ENCODE data around the gene PDZRN3. TPM values are rescaled to one million over a fixed set of nuclear protein-coding genes. Genes with fewer than 3 reads are reported as not detected.

The PDZRN3 gene
- total and polyA plus RNA-seq, 7 donors, result 2.5 to 39.3 (median 16.0) TPM

- TF ChIP-seq, protein P1, sequence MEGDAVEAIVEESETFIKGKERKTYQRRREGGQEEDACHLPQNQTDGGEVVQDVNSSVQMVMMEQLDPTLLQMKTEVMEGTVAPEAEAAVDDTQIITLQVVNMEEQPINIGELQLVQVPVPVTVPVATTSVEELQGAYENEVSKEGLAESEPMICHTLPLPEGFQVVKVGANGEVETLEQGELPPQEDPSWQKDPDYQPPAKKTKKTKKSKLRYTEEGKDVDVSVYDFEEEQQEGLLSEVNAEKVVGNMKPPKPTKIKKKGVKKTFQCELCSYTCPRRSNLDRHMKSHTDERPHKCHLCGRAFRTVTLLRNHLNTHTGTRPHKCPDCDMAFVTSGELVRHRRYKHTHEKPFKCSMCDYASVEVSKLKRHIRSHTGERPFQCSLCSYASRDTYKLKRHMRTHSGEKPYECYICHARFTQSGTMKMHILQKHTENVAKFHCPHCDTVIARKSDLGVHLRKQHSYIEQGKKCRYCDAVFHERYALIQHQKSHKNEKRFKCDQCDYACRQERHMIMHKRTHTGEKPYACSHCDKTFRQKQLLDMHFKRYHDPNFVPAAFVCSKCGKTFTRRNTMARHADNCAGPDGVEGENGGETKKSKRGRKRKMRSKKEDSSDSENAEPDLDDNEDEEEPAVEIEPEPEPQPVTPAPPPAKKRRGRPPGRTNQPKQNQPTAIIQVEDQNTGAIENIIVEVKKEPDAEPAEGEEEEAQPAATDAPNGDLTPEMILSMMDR (IDR thresholded peaks at IDR 0.05), result no peak
Observed at GRCh38 chr3:73473181-73473897, 151.4 kb downstream of the PDZRN3 start.

GRCh38 chr3:73471986-73472787 lies 152.6 kb downstream of the PDZRN3 start:
- no peak overlapping the region for H3K27ac ChIP-seq
- WGBS, 3 donors, result 71 to 77% (median 72%) methylated on average over 8 of the region's 8 CpGs
- no peak for ATAC-seq

More at GRCh38 chr3:73473181-73473897, 151.4 kb downstream of the PDZRN3 start:
- Histone ChIP-seq H3K4me3 (no peak overlapping the region), H3K27me3 (ENCODE audit: insufficient read depth in 3 of 3, low read length in 2 of 3) (no peaks in the 10 kb centered on the region), H3K4me1 (peaks cover 15% of the 10 kb centered on the region), H3K36me3 (ENCODE audit: insufficient read depth in 1 of 2, low read depth in 1 of 2) (no peaks in the 10 kb centered on the region), H3K27ac (no peak overlapping the region), H3K9me3 (no peaks in the 10 kb centered on the region)
- ATAC-seq, result peak in 2 of 4 donors; percentile 13 to 22
- no peak for DNase-seq
- 54 to 68% (median 55%) methylated on average over 5 of the region's 5 CpGs for WGBS, 3 donors
- intact Hi-C loops (cut with DNase I), result no loop called here

GRCh38 chr3:73470860-73471259 lies 153.9 kb downstream of the PDZRN3 start:
- Histone ChIP-seq H3K9me3 (no peaks in the 10 kb centered on the region), H3K4me1 (peaks cover 12% of the 10 kb centered on the region), H3K4me3 (no peak overlapping the region), H3K36me3 (ENCODE audit: insufficient read depth in 1 of 2, low read depth in 1 of 2) (no peaks in the 10 kb centered on the region), H3K27ac (no peak overlapping the region), H3K27me3 (ENCODE audit: insufficient read depth in 3 of 3, low read length in 2 of 3) (no peaks in the 10 kb centered on the region)
- no peak for DNase-seq
- WGBS, 3 donors, result 84 to 85% (median 84%) methylated on average over 4 of the region's 4 CpGs
- ATAC-seq, result no peak
- TF ChIP-seq, protein P1 (IDR thresholded peaks at IDR 0.05), result no peak
- intact Hi-C loops (cut with DNase I), result no loop called here

More at GRCh38 chr3:73471986-73472787, 152.6 kb downstream of the PDZRN3 start:
- Histone ChIP-seq H3K36me3 (ENCODE audit: insufficient read depth in 1 of 2, low read depth in 1 of 2) (no peaks in the 10 kb centered on the region), H3K4me3 (no peak overlapping the region), H3K4me1 (peaks cover 15% of the 10 kb centered on the region), H3K27me3 (ENCODE audit: insufficient read depth in 3 of 3, low read length in 2 of 3) (no peaks in the 10 kb centered on the region), H3K9me3 (no peaks in the 10 kb centered on the region)
- no peak for DNase-seq
- TF ChIP-seq, protein P1 (IDR thresholded peaks at IDR 0.05), result no peak
- intact Hi-C loops (cut with DNase I), result no loop called here

- 70 to 81% (median 78%) methylated on average over 9 of the region's 9 CpGs for WGBS, 3 donors
- no peak overlapping the region for H3K4me3 ChIP-seq
- ATAC-seq, result no peak
- intact Hi-C loops (cut with DNase I), result no loop called here
- peaks cover 8% of the 10 kb centered on the region for H3K4me1 ChIP-seq
- no peaks in the 10 kb centered on the region for H3K9me3 ChIP-seq
- no peaks in the 10 kb centered on the region for H3K27me3 ChIP-seq (ENCODE audit: insufficient read depth in 3 of 3, low read length in 2 of 3)
- no peak overlapping the region for H3K27ac ChIP-seq
- TF ChIP-seq, protein P1 (IDR thresholded peaks at IDR 0.05), result no peak
- H3K36me3 ChIP-seq (ENCODE audit: insufficient read depth in 1 of 2, low read depth in 1 of 2), result no peaks in the 10 kb centered on the region
- DNase-seq, result no peak
Observed at GRCh38 chr3:73469331-73469730, 155.4 kb downstream of the PDZRN3 start.

Measured in psoas muscle (tissue), 8 donors.